LNCAP (cell line): ENCODE data around the gene OLFM2.
A peak's percentile ranks its signal among the peaks of the same experiment; 100 is the strongest.

Experiments
- TF ChIP-seq, protein P1 (sequence below): fragments of 450-650 bp; IDR thresholded peaks from 2 replicates; pipeline ENCODE4 v1.5.1; 2017; ENCODE audit warnings: mild to moderate bottlenecking

The OLFM2 gene

DNA sequence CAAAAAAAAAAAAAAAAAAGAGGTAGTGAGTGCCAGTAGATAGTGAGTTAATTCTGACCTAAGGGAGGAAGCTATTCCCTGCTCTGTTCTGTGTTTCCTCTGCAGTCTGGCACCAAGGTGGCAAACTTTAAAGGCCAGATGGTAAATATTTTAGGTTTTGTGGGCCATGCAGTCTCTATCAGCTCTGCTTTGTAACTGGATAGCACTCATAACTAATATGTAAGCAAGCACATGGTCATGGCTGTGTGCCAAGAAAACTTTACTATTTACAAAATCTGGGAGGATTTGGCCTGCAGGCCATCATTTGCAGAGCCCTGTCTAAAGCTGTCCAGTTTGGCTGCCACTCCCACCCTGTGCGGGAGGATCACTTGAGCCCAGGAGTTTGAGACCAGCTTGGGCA, 96.9 kb downstream of the OLFM2 start:
- TF ChIP-seq, protein P1, sequence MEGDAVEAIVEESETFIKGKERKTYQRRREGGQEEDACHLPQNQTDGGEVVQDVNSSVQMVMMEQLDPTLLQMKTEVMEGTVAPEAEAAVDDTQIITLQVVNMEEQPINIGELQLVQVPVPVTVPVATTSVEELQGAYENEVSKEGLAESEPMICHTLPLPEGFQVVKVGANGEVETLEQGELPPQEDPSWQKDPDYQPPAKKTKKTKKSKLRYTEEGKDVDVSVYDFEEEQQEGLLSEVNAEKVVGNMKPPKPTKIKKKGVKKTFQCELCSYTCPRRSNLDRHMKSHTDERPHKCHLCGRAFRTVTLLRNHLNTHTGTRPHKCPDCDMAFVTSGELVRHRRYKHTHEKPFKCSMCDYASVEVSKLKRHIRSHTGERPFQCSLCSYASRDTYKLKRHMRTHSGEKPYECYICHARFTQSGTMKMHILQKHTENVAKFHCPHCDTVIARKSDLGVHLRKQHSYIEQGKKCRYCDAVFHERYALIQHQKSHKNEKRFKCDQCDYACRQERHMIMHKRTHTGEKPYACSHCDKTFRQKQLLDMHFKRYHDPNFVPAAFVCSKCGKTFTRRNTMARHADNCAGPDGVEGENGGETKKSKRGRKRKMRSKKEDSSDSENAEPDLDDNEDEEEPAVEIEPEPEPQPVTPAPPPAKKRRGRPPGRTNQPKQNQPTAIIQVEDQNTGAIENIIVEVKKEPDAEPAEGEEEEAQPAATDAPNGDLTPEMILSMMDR = no peak

DNA sequence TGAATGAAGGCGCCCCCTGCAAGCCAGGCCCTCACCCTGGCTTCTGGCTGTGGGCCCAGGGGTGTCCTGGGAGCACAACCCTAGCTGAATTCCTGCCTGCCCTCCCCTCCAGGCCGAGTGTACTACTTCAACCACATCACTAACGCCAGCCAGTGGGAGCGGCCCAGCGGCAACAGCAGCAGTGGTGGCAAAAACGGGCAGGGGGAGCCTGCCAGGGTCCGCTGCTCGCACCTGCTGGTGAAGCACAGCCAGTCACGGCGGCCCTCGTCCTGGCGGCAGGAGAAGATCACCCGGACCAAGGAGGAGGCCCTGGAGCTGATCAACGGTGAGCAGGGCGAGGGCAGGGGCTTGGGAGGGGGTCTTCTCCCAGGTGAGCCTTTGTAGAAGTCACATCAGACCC, 98.0 kb downstream of the OLFM2 start:
- TF ChIP-seq, protein P1 = no peak

DNA sequence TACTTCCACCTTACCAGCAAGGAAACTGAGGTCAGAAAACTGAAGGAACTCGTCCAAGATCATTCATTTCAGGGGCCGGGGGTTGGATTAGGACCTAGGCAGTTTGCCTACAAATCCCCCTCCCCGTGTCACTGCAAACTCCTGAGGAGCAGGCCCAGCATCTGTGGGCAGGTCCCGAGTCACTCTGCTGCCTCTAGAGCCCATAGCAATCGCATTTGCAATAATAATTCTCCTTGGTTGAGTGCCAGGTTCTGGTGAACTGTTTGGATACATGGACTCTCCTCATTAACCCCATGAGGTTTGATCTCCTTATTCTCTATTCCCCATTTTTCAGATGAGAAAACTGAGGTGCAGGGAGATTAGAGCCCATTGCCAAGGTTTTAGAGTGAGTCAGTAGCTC, 100.3 kb downstream of the OLFM2 start:
- TF ChIP-seq, protein P1 = peak; percentile 10; the same call in 1 of the 2 replicates

DNA sequence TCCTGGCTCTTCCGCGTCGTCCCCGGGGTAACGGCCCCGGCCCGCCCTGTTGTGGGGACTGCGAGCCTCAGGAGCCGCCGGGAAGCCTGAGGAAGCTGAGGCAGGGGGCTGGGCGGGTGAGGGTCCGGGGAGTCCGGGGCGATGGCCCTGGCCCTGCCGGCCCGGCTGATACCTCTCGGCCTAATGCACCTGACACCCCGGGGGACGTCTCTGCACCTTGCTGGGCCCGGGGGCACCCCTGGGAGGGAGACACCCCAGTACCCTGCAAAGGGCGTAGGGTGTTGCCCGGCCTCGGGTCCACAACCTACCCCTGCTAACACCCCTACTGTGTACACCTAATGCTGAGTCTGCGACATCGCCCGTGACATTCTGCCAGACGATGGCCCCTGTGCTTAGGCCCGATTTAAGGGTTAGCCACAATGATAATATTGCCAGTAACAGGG, 100.8 kb downstream of the OLFM2 start:
- TF ChIP-seq, protein P1 = no peak

DNA sequence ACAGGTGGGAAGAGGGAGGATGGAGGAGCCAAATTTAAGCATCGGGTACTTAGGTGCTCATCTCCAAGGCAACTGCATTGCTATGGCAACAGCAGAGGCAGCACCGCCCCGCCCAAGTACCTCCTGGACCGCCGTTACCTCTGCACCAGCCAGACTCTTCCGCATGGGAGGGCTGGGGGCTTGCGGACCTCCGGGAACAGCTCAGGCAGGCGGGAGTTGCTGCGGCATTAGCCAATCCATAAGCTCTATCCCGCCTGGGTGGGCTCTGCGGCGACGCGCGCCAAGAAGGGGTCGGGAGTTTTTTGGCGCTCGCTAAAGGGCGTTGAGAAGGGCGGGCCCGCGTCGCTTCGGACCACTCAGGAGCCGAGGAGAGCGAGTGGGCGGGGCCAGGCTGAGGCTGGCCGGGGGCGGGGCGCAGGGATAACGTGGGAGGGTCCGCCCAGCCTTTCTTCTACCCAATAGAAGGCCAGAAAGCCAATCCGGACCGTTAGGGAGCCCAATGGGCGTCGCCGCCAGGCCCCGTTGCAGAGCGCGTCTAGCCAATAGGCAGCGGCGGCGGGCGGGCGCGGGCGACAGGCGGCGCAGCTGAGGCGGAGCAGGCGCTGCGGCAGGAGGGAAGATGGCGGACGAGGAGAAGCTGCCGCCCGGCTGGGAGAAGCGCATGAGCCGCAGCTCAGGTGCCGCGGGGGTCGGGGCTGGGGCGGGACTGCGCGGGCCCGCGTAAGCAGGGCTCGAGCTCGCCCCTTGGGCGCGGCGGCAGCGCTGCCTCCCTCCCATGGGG, 101.4 kb downstream of the OLFM2 start, which contains the start of gene PIN1:
PIN1 (plus strand) TSS at position 593 of the 781 bp plus-strand sequence; CDS start at position 620, 27 bp downstream.
- TF ChIP-seq, protein P1 = peak; percentile 45

DNA sequence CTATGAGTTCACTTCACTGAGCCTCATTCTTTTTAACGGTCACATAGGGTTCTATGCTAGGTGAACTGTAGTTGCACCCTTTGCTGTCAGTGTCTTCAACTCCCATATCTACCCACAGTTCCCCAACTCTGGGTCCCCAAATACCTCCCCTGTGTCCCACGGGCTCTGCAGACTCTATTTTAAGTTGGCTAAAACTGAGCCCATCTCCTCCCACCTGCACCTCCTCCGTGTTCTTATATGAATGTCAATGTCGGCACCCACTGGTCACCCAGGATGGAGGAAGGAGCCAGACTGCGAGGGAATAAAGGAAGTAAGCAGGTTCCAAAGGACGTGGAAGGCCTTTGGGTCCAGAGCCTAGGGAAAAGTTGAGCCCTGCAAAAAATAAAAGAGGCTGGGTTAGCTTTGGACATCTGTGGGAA, 102.0 kb downstream of the OLFM2 start:
- TF ChIP-seq, protein P1 = no peak

DNA sequence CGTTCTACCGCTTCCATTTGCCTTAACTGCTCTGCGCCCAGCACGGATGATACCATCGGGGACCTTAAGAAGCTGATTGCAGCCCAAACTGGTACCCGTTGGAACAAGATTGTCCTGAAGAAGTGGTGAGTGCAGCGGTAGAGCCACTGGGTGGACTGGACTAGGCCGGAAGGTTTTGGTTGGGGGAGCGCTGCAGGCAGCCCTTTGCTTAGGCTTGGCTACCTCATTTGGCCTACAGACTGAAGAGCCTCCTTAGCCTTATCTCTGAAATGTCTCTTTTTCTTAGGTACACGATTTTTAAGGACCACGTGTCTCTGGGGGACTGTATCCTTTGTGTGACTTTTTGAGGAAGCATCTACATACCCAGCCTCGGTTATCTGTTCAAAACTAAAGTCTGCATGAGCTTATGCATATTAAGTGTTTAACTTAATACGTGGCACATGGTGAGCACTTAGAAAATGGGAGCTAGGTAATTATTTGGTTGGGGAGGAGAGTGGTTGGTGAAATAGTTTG, 107.7 kb downstream of the OLFM2 start:
- TF ChIP-seq, protein P1 = no peak
